Ishikawa (cell line): Measurements from ENCODE around the gene NOXO1.

ENCODE experiments used
- CEBPB ChIP-seq: IDR thresholded peaks from 2 replicates; pipeline ENCODE4 v1.6.1; 2012
- CREB1 ChIP-seq: IDR thresholded peaks from 2 replicates; pipeline ENCODE4 v1.6.1; 2012; ENCODE audit warnings: low read depth
- EGR1 ChIP-seq: IDR thresholded peaks from 2 replicates; pipeline ENCODE4 v1.6.1; 2012
- EP300 ChIP-seq: IDR thresholded peaks from 2 replicates; pipeline ENCODE4 v1.6.1; 2012; ENCODE audit warnings: borderline replicate concordance
- FOXM1 ChIP-seq: IDR thresholded peaks from 2 replicates; pipeline ENCODE4 v1.6.1; 2012; ENCODE audit warnings: low read depth, borderline replicate concordance
- NFIC ChIP-seq: IDR thresholded peaks from 2 replicates; pipeline ENCODE4 v1.6.1; 2012
- RAD21 ChIP-seq: IDR thresholded peaks from 2 replicates; pipeline ENCODE4 v1.6.1; 2012; ENCODE audit warnings: low read depth
- TAF1 ChIP-seq: IDR thresholded peaks from 2 replicates; pipeline ENCODE4 v1.6.1; 2012; ENCODE audit warnings: low read depth, mild to moderate bottlenecking
- TCF12 ChIP-seq: IDR thresholded peaks from 2 replicates; pipeline ENCODE4 v1.6.1; 2012; ENCODE audit warnings: low read depth
- TEAD4 ChIP-seq: IDR thresholded peaks from 2 replicates; pipeline ENCODE4 v1.6.1; 2012
- YY1 ChIP-seq: IDR thresholded peaks from 2 replicates; pipeline ENCODE4 v1.6.1; 2012; ENCODE audit warnings: low read depth
- ZBTB7A ChIP-seq: IDR thresholded peaks from 2 replicates; pipeline ENCODE4 v1.6.1; 2012; ENCODE audit warnings: low read depth
- TF ChIP-seq, protein P1 (sequence below): IDR thresholded peaks from 2 replicates; pipeline ENCODE4 v1.6.1; 2012
- TF ChIP-seq, protein P2 (sequence below): IDR thresholded peaks from 2 replicates; pipeline ENCODE4 v1.6.1; 2012; ENCODE audit warnings: low read depth, mild to moderate bottlenecking
- TF ChIP-seq, protein P3 (sequence below): IDR thresholded peaks from 2 replicates; pipeline ENCODE4 v1.6.1; 2012

The NOXO1 gene

DNA sequence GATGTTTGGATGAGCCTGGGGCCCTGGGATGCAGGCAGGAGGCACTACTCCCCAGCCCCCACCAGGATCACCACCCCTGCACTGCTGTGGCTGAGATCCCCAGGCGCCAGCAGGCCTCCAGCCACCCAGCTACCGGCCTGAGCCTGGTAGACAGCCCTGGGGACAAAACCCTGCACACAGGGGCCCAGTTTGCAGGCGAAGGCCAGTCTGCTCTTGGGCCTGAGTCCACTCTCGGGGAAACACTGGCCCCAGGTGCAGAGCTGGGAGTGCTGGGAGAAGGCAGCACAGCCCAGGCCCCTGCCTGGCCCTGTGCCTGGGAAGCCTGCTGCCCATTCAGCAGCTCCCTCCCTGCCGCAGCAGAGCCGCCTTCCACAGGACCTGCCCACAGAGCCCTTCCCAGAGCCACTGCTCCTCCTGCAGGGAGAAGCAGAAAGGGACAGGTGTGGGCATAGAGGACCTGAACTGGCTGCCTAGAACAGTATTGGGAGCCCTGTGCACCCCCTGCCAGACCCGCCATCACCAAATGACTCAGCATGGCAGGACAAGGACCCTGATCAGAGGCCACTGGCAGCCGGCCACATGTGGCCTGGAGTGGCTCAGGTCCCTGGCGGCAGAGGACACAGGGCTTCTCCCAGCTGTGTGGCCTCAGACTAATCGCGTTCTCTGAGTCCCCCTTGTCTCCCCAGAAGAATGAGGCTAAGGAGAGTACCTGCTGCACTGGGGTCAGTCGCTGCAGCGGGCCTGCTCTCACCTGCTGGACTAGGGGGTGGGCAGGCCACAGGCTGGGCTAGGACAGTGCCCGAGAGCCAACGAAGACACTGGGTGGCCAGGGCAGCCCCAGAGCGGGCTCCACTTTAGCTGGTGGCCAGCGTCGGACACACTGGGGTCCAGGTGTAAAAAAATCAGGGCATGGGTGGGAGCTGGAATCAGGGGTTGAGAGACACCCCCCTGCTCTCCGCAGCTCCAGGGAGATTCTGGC is 48.9 kb downstream of the NOXO1 start:
- TF ChIP-seq RAD21, result peak; percentile 54
- no peak for TF ChIP-seq EP300

DNA sequence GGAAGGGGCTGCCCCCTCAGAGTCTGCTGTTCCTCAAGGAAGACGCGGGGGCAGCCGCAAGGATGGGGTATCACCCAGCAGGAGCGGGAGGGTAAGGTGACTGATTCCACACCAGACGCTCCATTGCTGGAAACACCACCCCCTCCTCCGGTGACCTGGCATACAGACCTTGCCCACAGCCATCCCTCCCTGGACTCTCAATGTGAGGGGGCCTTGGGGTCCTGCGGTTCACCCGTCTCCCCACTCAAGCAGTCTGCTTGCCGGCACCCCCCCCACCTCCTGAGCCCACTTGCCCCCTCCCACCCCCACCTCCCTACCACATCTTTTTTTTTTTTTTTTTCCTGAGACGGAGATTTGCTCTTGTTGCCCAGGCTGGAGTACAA is 50.9 kb downstream of the NOXO1 start:
- TF ChIP-seq ZBTB7A (no peak), FOXM1 (no peak), NFIC (no peak), TEAD4 (no peak), TAF1 (no peak), RAD21 (no peak), CREB1 (no peak), EP300 (no peak), EGR1 (no peak), YY1 (no peak), TCF12 (no peak), CEBPB (no peak)
- TF ChIP-seq, protein P1, sequence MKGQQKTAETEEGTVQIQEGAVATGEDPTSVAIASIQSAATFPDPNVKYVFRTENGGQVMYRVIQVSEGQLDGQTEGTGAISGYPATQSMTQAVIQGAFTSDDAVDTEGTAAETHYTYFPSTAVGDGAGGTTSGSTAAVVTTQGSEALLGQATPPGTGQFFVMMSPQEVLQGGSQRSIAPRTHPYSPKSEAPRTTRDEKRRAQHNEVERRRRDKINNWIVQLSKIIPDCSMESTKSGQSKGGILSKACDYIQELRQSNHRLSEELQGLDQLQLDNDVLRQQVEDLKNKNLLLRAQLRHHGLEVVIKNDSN, result no peak
- TF ChIP-seq, protein P2, sequence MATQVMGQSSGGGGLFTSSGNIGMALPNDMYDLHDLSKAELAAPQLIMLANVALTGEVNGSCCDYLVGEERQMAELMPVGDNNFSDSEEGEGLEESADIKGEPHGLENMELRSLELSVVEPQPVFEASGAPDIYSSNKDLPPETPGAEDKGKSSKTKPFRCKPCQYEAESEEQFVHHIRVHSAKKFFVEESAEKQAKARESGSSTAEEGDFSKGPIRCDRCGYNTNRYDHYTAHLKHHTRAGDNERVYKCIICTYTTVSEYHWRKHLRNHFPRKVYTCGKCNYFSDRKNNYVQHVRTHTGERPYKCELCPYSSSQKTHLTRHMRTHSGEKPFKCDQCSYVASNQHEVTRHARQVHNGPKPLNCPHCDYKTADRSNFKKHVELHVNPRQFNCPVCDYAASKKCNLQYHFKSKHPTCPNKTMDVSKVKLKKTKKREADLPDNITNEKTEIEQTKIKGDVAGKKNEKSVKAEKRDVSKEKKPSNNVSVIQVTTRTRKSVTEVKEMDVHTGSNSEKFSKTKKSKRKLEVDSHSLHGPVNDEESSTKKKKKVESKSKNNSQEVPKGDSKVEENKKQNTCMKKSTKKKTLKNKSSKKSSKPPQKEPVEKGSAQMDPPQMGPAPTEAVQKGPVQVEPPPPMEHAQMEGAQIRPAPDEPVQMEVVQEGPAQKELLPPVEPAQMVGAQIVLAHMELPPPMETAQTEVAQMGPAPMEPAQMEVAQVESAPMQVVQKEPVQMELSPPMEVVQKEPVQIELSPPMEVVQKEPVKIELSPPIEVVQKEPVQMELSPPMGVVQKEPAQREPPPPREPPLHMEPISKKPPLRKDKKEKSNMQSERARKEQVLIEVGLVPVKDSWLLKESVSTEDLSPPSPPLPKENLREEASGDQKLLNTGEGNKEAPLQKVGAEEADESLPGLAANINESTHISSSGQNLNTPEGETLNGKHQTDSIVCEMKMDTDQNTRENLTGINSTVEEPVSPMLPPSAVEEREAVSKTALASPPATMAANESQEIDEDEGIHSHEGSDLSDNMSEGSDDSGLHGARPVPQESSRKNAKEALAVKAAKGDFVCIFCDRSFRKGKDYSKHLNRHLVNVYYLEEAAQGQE, result no peak
- TF ChIP-seq, protein P3, sequence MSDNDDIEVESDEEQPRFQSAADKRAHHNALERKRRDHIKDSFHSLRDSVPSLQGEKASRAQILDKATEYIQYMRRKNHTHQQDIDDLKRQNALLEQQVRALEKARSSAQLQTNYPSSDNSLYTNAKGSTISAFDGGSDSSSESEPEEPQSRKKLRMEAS, result no peak

DNA sequence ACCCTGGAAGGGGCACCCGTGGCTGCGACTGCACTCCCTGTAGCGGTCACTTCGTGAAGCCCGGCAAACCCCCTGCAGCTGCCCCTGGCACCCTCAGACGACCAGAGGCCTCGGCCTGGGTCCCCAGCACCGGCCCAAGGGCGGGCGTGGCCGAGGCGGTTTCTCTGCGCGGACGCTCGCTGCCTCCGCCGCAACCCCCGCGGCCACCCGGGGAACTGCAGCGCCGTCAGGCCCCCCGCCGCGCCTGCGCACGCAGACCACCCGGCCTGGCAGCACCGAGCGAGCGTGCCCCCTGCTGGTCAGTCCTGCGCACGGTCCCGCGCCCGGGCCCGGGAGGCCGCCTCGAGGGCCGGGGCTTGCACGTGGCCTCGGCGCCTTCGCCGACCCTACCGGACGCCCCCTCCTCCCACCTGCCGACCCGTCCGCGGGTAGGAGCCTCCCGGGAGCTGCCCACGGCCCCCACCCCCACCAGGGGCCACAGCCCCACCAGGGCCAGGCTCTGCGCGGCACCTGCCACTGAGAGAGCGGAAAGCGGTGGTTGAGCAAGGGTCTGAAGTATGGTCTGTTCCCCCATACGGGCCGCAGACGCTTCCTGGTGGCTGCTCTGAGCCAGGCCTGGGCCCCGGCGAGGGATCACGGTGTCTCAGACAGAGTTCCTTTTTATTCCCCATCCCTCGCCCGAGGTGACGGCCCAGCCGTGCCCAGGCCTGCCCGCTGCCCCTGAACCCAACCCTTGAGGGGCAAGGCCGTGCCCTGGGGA is 51.5 kb downstream of the NOXO1 start:
- TF ChIP-seq RAD21, result peak; percentile 89
- TF ChIP-seq, protein P1, result peak; percentile 28; the same call in 1 of the 2 replicates
- TF ChIP-seq TAF1, result peak; percentile 42; the same call in 1 of the 2 replicates
- TF ChIP-seq, protein P3, result peak; percentile 95
- TF ChIP-seq CREB1, result no peak
- TF ChIP-seq EP300, result peak; percentile 51; the same call in 1 of the 2 replicates
- TF ChIP-seq, protein P2, result no peak
- TF ChIP-seq YY1, result 0 out of 2 replicates have a peak, but pooled peaks have one; percentile 18

DNA sequence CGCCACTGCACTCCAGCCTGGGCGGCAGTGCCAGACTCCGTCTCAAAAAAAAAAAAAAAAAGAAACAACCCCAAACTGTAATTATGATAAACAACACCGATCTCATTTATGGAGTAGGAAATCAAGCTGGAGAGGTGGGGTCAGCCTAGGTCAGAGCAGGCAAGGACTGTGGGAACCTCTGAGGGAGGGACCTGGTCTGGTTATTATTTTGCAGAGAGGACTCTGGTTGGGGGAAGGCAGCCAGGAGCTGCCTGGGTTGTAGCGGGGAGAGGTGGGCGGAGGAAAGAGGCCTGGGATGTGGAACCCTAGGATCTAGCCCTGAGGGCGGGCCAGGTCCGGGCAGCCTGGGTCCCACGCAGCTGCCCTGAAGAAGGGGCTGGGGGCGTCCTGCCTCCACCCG is 52.2 kb downstream of the NOXO1 start:
- TF ChIP-seq EGR1 (0 out of 2 replicates have a peak, but pooled peaks have one; percentile 6), CEBPB (no peak)
